ENCODE results near the gene EBF3.

Gene EBF3

GRCh38 chr10:129793996-129794395 is 170.1 kb downstream of the EBF3 start:
- DNase-seq (ENCODE audit: low read depth in 2 of 2) = no peak

GRCh38 chr10:129793479-129793878 is 170.6 kb downstream of the EBF3 start:
- no peak for DNase-seq (ENCODE audit: low read depth in 2 of 2)

- DNase-seq (ENCODE audit: low read depth in 2 of 2) = no peak
These were observed 171.2 kb downstream of the EBF3 start for GRCh38 chr10:129792864-129793263.

GRCh38 chr10:129792141-129792540 is 171.9 kb downstream of the EBF3 start:
- no peak for DNase-seq (ENCODE audit: low read depth in 2 of 2)

- no peak for DNase-seq (ENCODE audit: low read depth in 2 of 2)
These were observed 173.2 kb downstream of the EBF3 start for GRCh38 chr10:129790715-129791446.

GRCh38 chr10:129788215-129788614 is 175.9 kb downstream of the EBF3 start:
- no peak for DNase-seq (ENCODE audit: low read depth in 2 of 2)

GRCh38 chr10:129787557-129787956 is 176.5 kb downstream of the EBF3 start:
- DNase-seq (ENCODE audit: low read depth in 2 of 2) = no peak

- DNase-seq (ENCODE audit: low read depth in 2 of 2) = no peak
These were observed 177.9 kb downstream of the EBF3 start for GRCh38 chr10:129786216-129786615.

GRCh38 chr10:129785536-129785981 is 178.5 kb downstream of the EBF3 start:
- DNase-seq (ENCODE audit: low read depth in 2 of 2) = no peak

All from stimulated activated CD4-positive, alpha-beta T cell treated with anti-CD3 and anti-CD28 coated beads, Interleukin-12 subunit alpha, Interleukin-12 subunit beta, amount 100 ng/mL, for 24 hours (primary cell).